Measurements from ENCODE around the gene LRMDA.

GRCh38 chr10:76031099-76031498, 599.7 kb downstream of the LRMDA start:
- no peak for TF ChIP-seq CTCF (conservative IDR thresholded peaks at IDR 0.05; ENCODE audit: low read depth, low read length)
- TF ChIP-seq EZH2 (IDR thresholded peaks at IDR 0.05; ENCODE audit: borderline replicate concordance, low read depth, low read length, poor library complexity, severe bottlenecking): no peak
